GM19328 (cell line): Measurements from ENCODE around the gene ENOX1.

Source experiments
- ATAC-seq: cut with Tn5 transposase; IDR thresholded peaks from one replicate; pipeline ENCODE4 v1.9.1; 2021; ENCODE audit warnings: mild to moderate bottlenecking, moderate library complexity; ENCODE audit not compliant: unreplicated experiment

Gene ENOX1

GRCh38 chr13:43269037-43269481 lies 517.7 kb downstream of the ENOX1 start:
- no peak for ATAC-seq

GRCh38 chr13:43268632-43269031 lies 518.1 kb downstream of the ENOX1 start:
- no peak for ATAC-seq

GRCh38 chr13:43267916-43268315 lies 518.9 kb downstream of the ENOX1 start:
- no peak for ATAC-seq

GRCh38 chr13:43266936-43267615 lies 519.7 kb downstream of the ENOX1 start:
- no peak for ATAC-seq

GRCh38 chr13:43265028-43265427 lies 521.7 kb downstream of the ENOX1 start:
- ATAC-seq: no peak

GRCh38 chr13:43264458-43264857 lies 522.3 kb downstream of the ENOX1 start:
- ATAC-seq: no peak

- no peak for ATAC-seq
Observed at GRCh38 chr13:43263047-43263446, 523.7 kb downstream of the ENOX1 start.

- ATAC-seq: no peak
Observed at GRCh38 chr13:43260999-43261398, 525.8 kb downstream of the ENOX1 start.

GRCh38 chr13:43258771-43259170 lies 528.0 kb downstream of the ENOX1 start:
- ATAC-seq: no peak

GRCh38 chr13:43257765-43258164 lies 529.0 kb downstream of the ENOX1 start:
- ATAC-seq: no peak

GRCh38 chr13:43251961-43252360 lies 534.8 kb downstream of the ENOX1 start:
- no peak for ATAC-seq

- ATAC-seq: no peak
Observed at GRCh38 chr13:43246382-43246781, 540.4 kb downstream of the ENOX1 start.

- ATAC-seq: no peak
Observed at GRCh38 chr13:43245374-43245964, 541.3 kb downstream of the ENOX1 start.

- no peak for ATAC-seq
Observed at GRCh38 chr13:43244481-43244880, 542.3 kb downstream of the ENOX1 start.

GRCh38 chr13:43243711-43244110 lies 543.1 kb downstream of the ENOX1 start:
- ATAC-seq: no peak

GRCh38 chr13:43242040-43242439 lies 544.7 kb downstream of the ENOX1 start:
- no peak for ATAC-seq

GRCh38 chr13:43240278-43240677 lies 546.5 kb downstream of the ENOX1 start:
- peak; percentile 89 for ATAC-seq

GRCh38 chr13:43239275-43239840 lies 547.4 kb downstream of the ENOX1 start:
- no peak for ATAC-seq

GRCh38 chr13:43238341-43239083 lies 548.3 kb downstream of the ENOX1 start:
- ATAC-seq: no peak

- ATAC-seq: no peak
Observed at GRCh38 chr13:43237616-43238015, 549.2 kb downstream of the ENOX1 start.

GRCh38 chr13:43235028-43235427 lies 551.7 kb downstream of the ENOX1 start:
- no peak for ATAC-seq

GRCh38 chr13:43232873-43233265 lies 553.9 kb downstream of the ENOX1 start:
- ATAC-seq: no peak
